ENCODE data around the gene DNAJC4. TPM values are rescaled to one million over a fixed set of nuclear protein-coding genes. Genes with fewer than 3 reads are reported as not detected.

DNAJC4 gene
- total and polyA plus RNA-seq, 2 of the 8 experiments (the other 6 are each of a cell fraction or from before 2014, with no cell fraction given), result 14.6 to 31.0 TPM

DNA sequence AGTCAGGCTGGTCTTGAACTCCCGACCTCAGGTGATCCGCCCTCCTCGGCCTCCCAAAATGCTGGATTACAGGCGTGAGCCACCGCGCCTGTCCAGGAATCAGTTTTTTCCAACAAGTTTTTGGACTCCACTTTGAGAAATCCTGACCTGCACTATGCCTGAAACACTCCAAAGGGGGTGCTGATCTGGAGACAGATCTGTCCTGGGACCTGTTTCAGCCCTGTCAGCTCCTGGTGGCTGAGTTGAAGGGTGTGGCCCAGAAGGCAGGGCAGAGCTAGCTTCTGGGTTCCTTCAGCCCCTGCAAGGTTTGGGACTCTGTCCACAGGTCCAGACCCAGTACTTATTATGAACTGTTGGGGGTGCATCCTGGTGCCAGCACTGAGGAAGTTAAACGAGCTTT is 1.2 kb downstream of the DNAJC4 start:
- POLR2A ChIA-PET (ENCODE audit: partially characterized antibody), result interaction anchor here (1.0 to 11.9 kb wide), 10 partner anchors 15 to 1375 kb away, joined by 3 to 190 read pairs (median 4); partner anchors contain the start of genes FERMT3, FKBP2, PLCB3 and PPP1R14B

More for the DNA sequence above, 1.2 kb downstream of the DNAJC4 start:
- peaks cover 0 to 12% (median 6%) of the 10 kb centered on the region in 4 experiments; a peak in 4 of 7 replicates for H3K27me3 ChIP-seq (replicated peaks in 1 of 4; ENCODE audit: control insufficient read depth in 3 of 4, extremely low read depth in 1 of 4, insufficient read depth in 3 of 4, low read length in 3 of 4)
- H4K91ac ChIP-seq (replicated peaks; ENCODE audit: insufficient read length, low read length), result no peak overlapping the region
- no peak overlapping the region for H3K23ac ChIP-seq (ENCODE audit: insufficient read length)
- peaks cover 0 to 29% (median 12%) of the 10 kb centered on the region in 4 experiments; a peak in 6 of 7 replicates for H3K4me1 ChIP-seq (replicated peaks in 1 of 4; ENCODE audit: control insufficient read depth in 3 of 4, insufficient read depth in 4 of 4, low read length in 3 of 4)
- no peak overlapping the region for H3K14ac ChIP-seq (ENCODE audit: insufficient read length)
- H3K9me3 ChIP-seq (ENCODE audit: insufficient read depth in 2 of 2, low read depth in 1 of 2, low read length in 1 of 2), result no peaks in the 10 kb centered on the region
- H4K8ac ChIP-seq (ENCODE audit: extremely low read depth, insufficient read depth, low read length), result no peak overlapping the region; the same call in 1 of the 2 replicates
- H2AFZ ChIP-seq (ENCODE audit: low read length), result no peak overlapping the region
- no peak overlapping the region for H3K27ac ChIP-seq (ENCODE audit: low read depth, low read length)
- CTCF ChIA-PET (ENCODE audit: partially characterized antibody), result interaction anchor here (0.7 to 8.6 kb wide), 7 partner anchors 12 to 124 kb away, joined by 3 to 51 read pairs (median 4); partner anchors contain the start of genes BAD, FERMT3, PLCB3 and PPP1R14B
- peak overlapping the region in 1 of 2 experiments; percentile 97; a peak in 1 of 4 replicates for H3K4me2 ChIP-seq (ENCODE audit: insufficient read depth in 1 of 2, low read depth in 2 of 2, low read length in 2 of 2)
- H3K56ac ChIP-seq (replicated peaks; ENCODE audit: insufficient read length, low read depth, low read length), result no peak overlapping the region
- no peak overlapping the region for H2BK5ac ChIP-seq (ENCODE audit: low read depth, low read length)
- 0 out of 8 replicates have a peak overlapping the region, but pooled peaks of 1 of the 4 experiments have one; percentile 80 for H3K4me3 ChIP-seq (ENCODE audit: extremely low read depth in 1 of 4, insufficient read depth in 2 of 4, low read depth in 3 of 4, low read length in 4 of 4)
- no peak overlapping the region for H3K9ac ChIP-seq (replicated peaks in 1 of 4; ENCODE audit: extremely low read depth in 1 of 4, low read depth in 3 of 4, low read length in 3 of 4)
- H2BK120ac ChIP-seq (replicated peaks; ENCODE audit: low read depth, low read length), result no peak overlapping the region
- no peak for TF ChIP-seq PHF8 (conservative IDR thresholded peaks at IDR 0.05; ENCODE audit: low read depth, low read length)
- no peak for TF ChIP-seq CBX8 (IDR thresholded peaks at IDR 0.05; ENCODE audit: borderline replicate concordance, low read depth, low read length)
- TF ChIP-seq MAFK (IDR thresholded peaks at IDR 0.05; ENCODE audit: low read depth, low read length), result no peak
- no peak overlapping the region for H3K4ac ChIP-seq (replicated peaks; ENCODE audit: insufficient read length, low read depth, low read length)
- H3K23me2 ChIP-seq (ENCODE audit: low read depth, low read length), result peaks cover 15% of the 10 kb centered on the region
- H3K36me3 ChIP-seq (ENCODE audit: control insufficient read depth in 2 of 4, insufficient read depth in 4 of 4, low read length in 3 of 4), result no peaks in the 10 kb centered on the region
- H4K20me1 ChIP-seq (replicated peaks in 1 of 2; ENCODE audit: control insufficient read depth in 1 of 2, insufficient read depth in 2 of 2, low read length in 2 of 2), result peaks cover 0 to 6% of the 10 kb centered on the region in 2 experiments
- DNase-seq (ENCODE audit: low read depth in 1 of 2, low spot score in 2 of 2) (no peak), FAIRE-seq (no peak)
- 89% methylated on average over 7 of the region's 7 CpGs; no CpG with 5 or more reads in 1 of the 2 experiments for WGBS, 2 experiments (ENCODE audit: extremely low coverage in 1 of 2, insufficient coverage in 1 of 2, insufficient read length in 1 of 2, insufficient replicate concordance in 2 of 2, low coverage in 1 of 2, low lambda C conversion rate in 2 of 2, missing lambda C conversion rate in 1 of 2)
- H3K79me2 ChIP-seq (ENCODE audit: control insufficient read depth in 1 of 2, insufficient read depth in 2 of 2, low read length in 2 of 2), result no peaks in the 10 kb centered on the region
- no peak overlapping the region for H2AK5ac ChIP-seq (ENCODE audit: low read depth, low read length)
- H3K79me1 ChIP-seq (ENCODE audit: low read depth, low read length), result no peaks in the 10 kb centered on the region; the same call in 1 of the 2 replicates
- no peak overlapping the region for H2BK15ac ChIP-seq (ENCODE audit: low read length)
- no peak overlapping the region for H2BK20ac ChIP-seq (ENCODE audit: low read length)
- no peak overlapping the region for H3K18ac ChIP-seq (ENCODE audit: extremely low read depth, low read length)
- no peak overlapping the region for H2BK12ac ChIP-seq (ENCODE audit: low read depth, low read length)
- no peak overlapping the region for H4K5ac ChIP-seq (ENCODE audit: insufficient read length, low read depth, low read length)

All from H1 (cell line).